Activated CD8-positive, alpha-beta memory T cell treated with anti-CD3 and anti-CD28 coated beads, Interleukin-2, amount 50 U/mL, for 1 hour (primary cell): Measurements from ENCODE around the gene MT1A.

ENCODE experiments used
- DNase-seq: peaks from one replicate; pipeline ENCODE4 v3.0.0-alpha.2; 2020; ENCODE audit errors: extremely low read depth

MT1A gene

DNA sequence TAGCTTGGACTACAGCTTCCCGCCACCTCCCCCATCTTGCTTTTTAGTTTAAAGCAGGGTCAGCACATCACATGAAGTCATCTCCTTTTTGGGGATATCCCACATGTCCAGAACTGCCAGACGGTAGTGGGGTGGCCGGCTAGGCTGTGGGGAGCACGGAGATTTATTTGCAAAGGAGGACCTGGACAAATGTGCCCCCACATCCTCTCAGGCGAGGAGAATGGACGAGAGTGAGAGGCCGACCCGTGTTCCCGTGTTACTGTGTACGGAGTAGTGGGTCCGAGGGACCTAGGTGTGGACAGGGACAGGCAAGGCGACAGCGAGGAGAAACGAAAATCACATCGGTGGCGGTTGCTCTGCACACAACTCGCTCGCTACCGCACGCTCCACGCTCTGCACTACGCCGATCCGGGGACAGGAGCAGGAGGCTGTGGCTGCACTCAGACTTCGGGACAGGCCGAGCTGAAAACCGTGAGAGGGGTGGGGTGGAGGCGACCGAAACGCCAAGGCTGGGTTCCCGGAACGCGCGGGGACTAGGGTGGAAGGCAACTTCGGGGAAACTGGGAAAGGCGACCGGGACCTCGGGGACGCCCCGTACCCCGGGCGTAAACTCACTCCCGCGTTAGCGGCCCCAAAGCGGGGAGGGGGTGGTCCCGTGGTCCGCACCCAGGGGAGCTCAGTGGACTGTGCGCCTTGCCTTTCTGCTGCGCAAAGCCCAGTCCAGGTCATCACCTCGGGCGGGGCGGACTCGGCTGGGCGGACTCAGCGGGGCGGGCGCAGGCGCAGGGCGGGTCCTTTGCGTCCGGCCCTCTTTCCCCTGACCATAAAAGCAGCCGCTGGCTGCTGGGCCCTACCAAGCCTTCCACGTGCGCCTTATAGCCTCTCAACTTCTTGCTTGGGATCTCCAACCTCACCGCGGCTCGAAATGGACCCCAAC lies at the start of gene MT1A:
TSS of gene MT1A (plus strand) at position 853 of the 937 bp plus-strand sequence. CDS start at position 926, 73 bp downstream.
- no peak for DNase-seq

DNA sequence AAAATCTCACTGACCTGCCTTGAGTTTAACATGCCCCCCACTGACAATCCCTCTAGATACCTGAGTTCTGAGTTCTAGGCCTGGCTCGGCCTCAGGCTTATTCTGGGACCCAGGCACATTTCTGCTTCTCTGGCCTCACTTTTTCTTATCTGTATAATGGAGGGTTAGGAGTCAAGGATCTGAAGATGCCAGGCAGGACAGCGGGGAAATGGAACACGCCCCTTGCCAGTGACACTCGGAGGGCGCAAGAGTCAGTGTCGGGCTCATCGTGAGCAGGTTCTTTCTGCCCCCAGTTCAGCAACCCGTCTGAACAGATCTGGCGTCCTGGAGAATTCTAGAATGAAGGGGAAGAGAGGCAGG lies 49.7 kb upstream of the MT1A start:
- no peak for DNase-seq

DNA sequence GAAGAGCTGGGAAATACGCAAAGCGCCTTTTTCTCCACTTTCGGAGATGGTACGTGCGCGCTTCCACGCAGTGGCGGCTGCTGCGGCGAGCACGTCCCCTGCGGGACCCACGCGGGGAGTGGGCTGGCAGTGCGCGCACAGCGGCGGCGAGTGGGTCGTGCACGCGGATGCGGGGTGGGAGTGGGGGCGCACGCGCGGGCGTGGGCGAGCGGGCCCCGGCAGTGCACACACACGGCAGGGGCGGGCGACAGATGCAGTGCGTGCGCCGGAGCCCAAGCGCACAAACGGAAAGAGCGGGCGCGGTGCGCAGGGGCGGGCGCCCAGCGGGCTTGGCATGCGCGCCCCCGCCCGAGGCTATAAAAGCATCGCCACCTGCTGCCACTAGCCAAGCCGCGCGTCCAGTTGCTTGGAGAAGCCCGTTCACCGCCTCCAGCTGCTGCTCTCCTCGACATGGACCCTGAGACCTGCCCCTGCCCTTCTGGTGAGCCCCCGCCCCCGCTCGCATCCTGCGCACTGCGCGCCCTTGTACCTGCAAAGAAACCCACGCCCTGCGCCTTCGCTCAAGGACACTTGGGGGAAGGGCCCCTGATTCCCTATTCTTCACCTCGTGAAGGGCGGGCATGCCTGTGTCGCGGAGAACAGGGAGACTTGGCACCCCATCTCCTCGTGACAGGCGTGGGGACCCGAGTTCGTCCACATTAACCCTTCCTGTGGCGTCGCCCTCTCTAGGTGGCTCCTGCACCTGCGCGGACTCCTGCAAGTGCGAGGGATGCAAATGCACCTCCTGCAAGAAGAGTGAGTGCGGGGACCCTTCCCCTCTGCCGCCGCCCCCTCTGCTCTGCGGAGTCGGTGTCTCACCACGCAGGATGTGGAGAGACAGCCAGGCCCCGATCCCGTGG lies 49.1 kb upstream of the MT1A start, which contains the start of gene MT3:
TSS of gene MT3 (plus strand) at position 388 of the 899 bp plus-strand sequence. CDS start at position 451, 63 bp downstream.
- DNase-seq = no peak

DNA sequence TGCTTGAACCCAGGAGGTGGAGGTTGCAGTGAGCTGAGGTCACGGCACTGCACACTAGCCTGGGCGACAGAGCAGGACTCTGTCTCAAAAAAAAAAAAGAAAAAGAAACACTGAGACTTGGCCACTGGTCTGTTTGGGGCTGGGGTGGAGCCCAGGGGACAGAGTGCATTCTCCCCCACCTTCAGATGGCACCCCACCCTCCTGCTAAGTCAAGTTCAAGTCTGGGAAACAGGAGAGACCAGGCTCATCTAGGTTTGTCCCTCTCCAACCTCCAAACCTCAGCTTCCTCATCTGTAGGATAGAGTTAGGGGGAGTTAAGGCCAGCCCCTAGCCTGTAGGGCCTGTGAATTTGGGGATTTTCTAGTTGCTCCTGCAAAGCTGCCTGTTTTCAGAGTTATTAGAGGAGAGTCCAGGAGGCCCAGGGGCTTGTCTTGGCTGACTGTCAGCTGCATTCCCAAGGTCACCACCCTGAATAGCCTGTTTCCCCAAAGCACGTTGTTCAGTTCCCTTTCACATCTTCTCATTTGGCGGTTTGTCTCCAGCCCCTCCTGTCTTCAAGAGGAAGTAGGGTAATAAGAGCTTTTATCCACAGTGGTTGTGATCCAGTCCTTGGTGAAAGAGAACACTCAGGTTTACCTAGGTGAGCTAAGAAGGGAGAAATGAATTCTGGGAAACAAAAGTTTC lies 46.9 kb upstream of the MT1A start:
- no peak for DNase-seq

DNA sequence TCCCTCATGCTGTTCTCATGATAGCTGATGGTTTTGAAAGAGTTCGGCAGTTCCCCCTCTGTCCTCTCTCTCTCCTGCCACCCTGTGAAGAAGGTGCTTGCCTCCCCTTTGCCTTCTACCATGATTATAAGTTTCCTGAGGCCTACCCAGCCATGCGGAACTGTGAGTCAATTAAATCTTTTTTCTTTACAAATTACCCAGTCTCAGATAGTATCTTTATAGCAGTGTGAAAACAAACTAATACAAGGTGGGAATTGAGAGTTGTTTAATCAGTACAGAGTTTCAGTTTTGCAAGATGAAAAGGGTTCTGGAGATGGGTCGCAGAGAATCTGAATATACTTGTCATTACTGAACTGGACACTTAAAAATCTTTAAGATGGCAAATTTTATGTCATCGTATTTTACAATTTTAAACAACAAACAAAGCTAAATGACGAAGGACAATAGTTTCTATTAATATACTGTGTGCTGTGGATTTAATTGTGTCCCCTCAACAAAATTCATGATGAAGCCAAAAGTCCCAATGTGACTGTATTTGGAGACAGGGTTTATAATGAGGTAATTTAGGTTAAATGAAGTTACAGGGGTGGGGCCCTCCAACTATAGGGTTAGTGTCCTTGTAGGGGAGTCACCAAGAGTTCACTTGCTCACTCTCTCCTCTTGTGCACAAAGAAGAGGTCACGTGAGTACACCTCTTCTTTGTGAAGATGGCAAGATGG lies 44.7 kb upstream of the MT1A start:
- no peak for DNase-seq

DNA sequence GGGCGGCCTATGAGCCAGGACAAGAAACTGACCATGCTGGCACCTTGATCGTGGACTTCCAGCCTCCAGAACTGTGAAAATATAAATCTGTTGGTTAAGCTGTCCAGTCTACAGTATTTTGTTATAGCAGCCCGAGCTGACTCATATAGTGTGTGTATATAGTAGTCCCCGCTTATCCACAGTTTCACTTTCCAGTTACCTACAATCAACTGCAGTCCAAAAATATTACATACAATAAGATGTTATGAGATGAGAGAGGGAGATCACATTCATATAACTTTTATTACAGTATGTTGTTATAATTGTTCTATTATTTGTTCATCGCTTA lies 44.2 kb upstream of the MT1A start:
- no peak for DNase-seq

DNA sequence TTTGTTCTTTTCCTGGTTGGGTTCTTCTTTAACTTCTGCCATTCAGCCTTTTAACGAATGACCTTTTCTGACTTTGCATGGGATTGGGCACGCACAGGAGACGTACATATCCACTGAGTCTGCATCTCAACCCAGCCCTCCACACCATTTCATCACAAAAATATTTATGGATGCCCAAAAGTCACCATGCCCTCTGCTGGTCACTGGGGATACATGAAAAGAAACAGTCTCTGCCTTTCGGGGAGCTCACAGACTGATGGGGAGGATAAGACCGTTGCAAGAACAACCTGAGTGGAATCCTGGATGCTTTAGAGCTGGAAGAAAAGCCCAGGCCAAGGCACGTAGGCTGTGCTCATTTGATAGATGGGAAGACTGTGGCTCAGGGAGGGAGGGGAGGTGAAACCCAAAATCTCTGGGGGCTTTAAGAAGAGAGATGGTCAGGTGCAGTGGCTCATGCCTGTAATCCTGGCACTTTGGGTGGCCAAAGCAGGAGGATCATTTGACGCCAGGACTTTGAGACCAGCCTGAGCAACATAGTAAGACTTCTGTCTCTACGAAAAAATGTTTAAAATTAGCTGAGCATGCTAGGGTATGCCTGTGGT lies 38.0 kb upstream of the MT1A start:
- DNase-seq = no peak

DNA sequence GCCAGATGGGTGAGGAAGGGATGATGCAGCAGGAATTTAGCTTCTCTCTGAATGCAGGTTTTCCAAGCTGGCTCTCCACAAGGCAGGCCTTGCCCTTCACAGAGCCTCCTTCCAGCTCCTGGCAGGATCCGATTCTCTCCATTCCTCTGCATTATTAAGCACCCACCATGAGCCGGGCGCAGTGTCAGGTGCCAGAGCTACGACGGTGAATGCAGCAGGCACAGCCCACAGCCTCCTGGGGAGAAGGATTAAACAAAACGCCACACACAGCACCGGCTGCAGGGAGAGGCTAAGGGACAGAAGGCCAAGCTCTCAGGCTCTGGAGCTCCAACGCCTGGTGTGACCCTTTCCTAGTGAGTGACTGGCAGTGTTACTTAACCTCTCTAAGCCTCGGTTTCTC lies 37.1 kb upstream of the MT1A start:
- DNase-seq = no peak

DNA sequence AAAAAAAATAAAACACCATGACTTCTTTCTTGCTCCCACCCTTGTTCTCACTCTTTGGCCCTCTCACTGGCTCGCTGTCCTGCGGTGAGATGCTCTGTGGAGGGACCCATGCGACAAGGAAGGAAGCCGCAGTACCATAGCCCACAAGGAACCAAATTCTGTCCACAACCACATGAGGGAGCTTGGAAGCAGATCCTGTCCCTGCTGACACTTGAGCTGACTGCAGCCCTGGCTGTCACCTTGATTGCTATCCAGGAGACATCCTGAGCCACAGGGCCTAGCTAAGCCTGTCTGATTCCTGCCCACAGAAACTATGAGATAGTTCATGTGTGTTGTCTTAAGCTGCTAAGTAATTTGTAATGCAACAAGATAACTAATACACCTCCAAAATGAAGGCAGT lies 34.9 kb upstream of the MT1A start:
- DNase-seq = no peak

DNA sequence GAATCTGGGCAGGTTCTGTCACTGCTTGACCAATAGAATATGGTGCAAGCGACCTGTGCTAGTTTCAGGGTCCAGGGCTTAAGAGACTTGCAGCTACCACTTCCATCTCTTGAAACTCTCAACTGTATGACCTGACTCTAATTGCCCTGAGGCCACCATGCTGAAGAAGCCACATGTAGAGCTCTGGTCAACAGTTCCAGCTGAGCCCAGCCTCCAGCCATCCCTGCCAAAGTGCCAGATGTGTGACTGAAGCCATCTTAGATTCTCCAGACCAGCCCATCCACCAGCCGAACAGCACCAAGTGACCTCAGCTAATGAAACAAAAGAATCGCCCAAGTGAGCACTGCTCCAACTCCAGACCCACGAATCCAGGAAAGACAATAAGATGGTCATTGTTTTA lies 33.5 kb upstream of the MT1A start:
- DNase-seq = no peak

DNA sequence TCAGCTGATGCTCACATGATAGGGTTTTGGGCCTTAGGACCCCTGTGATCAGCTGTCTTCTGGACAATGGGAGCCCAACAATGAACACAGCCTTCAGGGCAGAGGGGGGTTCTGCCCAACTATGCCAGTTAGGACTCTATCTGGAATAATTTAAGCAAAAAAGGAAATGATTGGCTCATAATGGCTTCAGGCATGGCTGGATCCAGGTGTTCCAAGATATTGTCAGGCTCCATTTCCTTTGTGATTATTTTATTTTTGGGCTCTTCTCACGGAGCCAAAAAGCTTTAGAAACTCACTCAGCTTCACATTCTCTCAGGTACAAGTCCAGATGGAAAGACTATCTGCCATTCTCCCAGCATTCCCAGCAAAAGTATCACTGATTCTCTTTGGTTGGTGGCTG lies 33.0 kb upstream of the MT1A start:
- no peak for DNase-seq

DNA sequence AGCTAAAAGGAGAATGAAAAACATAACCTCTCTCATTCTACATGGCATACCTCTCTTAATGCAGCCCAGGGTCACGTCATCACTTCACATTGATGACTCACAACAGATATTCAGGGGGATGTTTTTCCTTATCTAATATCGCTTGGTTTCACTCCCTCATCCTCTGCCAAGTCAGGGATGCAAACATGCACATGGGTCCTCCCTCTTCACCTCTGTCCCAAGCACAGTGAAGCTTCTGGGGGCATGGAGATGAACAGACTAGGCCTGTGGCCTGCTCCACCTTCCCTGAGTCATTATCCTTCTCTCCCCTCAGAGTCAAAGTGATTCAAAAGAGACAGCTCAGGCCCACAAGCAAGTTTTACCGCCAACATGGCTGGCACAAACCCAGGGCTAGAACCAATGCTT lies 32.4 kb upstream of the MT1A start:
- no peak for DNase-seq

DNA sequence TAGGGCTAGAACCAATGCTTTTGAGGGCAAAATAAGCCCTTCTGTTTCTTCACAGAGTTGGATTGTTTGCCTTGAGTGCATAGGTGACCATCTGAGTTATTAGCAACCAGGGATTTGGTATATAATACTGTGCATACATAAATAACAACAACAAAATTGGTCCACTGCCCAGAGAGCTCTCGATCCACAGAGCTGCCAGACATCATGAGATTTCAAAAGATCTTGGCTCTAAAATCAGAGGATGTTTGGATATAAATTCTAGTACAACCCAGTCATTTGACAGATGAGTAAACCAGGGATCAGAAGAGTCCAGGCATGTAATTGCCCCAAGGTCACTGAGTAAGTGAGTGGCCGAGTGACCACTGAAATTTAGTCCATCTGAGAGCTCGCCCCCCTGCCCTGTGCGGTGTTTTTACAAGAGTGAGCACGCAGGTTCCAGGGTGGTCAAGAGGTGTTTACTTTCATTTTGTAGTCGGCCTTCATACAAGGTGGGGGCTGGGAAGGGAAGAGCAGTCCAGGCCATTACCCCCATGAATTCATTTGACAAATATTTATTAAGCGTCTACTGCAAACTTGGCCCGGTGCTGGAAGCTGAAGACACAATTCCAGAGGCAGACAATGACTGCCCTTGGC lies 31.9 kb upstream of the MT1A start:
- no peak for DNase-seq

DNA sequence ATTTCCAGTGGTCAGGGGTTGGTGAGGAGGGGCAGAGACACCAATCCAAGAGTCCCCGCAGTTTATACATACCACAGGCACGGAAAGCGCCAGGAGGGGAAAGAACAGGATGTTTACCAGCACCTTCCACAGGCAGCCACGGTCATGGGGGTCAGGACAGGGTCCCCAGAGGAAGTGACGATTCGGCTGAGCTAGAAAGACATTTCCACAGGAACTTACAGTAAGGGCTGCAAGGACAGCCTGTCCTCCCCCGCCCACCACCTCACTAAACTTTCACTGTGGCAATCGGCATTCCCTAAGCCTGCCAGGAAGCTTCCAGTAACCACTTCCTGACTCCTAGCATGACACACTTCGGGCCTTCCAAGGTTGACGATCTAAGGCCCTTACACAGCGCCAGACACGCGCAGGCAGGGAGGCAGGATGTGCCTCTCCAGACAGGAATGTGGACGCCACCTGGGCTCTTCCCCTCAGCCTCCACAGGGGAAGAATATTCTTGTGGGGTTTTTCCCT lies 31.3 kb upstream of the MT1A start:
- DNase-seq = no peak

DNA sequence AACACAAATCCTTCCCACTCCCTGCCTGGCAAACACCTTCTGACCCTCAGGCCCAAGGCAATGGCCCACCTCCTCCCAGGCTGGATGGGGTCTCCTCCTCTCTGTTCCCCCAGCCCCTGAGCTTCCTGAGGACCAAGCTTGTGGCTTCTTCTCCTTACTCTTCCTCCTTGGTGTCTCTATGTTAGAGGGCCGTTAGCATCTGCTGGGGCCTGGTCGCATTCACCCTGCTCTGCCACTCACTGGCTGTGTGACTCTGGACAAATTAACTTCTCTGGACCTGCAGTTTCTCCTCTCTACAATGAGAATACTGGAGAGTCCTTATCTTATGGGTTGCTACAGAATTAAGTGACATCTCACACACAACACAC lies 30.8 kb upstream of the MT1A start:
- no peak for DNase-seq

DNA sequence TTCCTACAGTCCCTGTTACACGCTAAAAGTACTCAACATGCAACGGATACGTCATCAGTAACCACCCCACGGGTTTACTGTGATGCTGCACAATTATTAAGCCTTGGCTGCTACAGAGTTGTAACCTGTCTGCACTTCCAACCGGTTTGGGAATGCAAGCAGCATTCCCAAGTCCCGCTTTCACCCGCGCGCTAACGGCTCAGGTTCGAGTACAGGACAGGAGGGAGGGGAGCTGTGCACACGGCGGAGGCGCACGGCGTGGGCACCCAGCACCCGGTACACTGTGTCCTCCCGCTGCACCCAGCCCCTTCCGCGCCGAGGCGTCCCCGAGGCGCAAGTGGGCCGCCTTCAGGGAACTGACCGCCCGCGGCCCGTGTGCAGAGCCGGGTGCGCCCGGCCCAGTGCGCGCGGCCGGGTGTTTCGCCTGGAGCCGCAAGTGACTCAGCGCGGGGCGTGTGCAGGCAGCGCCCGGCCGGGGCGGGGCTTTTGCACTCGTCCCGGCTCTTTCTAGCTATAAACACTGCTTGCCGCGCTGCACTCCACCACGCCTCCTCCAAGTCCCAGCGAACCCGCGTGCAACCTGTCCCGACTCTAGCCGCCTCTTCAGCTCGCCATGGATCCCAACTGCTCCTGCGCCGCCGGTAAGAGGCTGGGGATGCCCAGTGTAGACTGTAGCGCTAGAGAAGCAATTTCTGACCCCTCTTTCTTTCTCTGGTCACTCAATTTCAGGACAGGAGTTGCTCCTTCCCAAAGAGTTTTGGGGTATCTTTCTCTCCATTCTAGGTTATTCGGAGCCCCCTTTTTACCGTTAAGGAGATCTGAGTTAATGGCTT lies 30.2 kb upstream of the MT1A start, which contains the start of gene MT2A:
TSS of gene MT2A (plus strand) at position 542 of the 833 bp plus-strand sequence. CDS start at position 614, 72 bp downstream.
- peak; percentile 51 for DNase-seq

DNA sequence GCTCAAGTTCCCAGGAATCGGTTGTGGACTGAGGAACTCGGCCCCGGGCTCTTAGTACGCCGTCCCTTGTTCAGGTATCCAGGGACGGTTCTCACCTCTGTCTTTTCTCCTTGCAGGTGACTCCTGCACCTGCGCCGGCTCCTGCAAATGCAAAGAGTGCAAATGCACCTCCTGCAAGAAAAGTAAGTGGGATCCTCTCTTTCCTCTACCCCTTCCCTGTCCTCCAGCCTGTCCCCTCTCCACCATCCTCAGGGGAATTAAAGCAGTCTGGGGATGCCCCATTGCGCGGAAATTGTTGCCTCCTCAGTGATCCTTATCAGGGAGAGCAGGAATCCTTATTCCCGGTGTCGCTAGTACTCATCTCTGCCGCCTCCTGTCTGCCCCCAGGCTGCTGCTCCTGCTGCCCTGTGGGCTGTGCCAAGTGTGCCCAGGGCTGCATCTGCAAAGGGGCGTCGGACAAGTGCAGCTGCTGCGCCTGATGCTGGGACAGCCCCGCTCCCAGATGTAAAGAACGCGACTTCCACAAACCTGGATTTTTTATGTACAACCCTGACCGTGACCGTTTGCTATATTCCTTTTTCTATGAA lies 29.5 kb upstream of the MT1A start:
- DNase-seq = no peak

DNA sequence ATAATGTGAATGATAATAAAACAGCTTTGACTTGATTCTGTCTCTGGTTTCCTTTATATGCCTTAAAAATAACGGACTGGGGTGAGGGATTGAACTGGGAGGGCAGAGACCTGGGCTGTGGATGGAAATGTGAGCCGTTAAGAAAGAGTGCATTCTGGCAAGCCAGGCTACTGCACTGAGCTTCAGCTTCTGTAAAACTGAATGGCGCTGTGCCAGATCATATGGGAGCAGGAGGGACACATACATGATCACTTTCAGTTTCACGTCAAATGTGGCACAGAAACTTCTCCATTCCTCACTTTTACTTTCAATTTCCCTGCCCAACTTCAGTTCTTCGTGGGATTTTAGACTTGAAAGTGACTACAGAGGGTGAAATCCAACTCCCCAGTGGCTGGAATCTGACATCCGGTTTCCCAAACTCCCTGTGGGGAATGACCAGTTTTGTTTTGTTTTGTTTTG lies 29.0 kb upstream of the MT1A start:
- DNase-seq = peak; percentile 64
